MCF 10A (cell line): ENCODE results near the gene HOXA4. TPM values are rescaled to one million over a fixed set of nuclear protein-coding genes. Genes with fewer than 3 reads are reported as not detected.

Experiments used
- BruUV-seq: library from RNA; stranded (reverse); fragments of 400-500 nt; replicated peaks from 2 replicates; lab custom pipeline; 2021; lab: Mats Ljungman, UMichigan
- CTCF ChIA-PET: fragments of 300-600 bp; sonication (Branson Sonifier 250); formaldehyde crosslinking; extraction: SDS; loops from one replicate; lab custom pipeline; 2021; ENCODE audit warnings: antibody characterized with exemption, inconsistent platforms; lab: Yijun Ruan, JAX
- POLR2A ChIA-PET: fragments of 300-600, 350-650 bp; sonication (Branson Sonifier 250); formaldehyde crosslinking; extraction: SDS; loops from one replicate; lab custom pipeline; 2020; ENCODE audit warnings: antibody characterized with exemption, inconsistent platforms; lab: Yijun Ruan, JAX
- DNase-seq: peaks from one replicate; pipeline ENCODE4 v3.0.0-alpha.2; 2018; ENCODE audit not compliant: unreplicated experiment
- H3K27ac Mint-ChIP-seq: one replicate; pipeline ENCODE4 v1.8.0; 2022; ENCODE audit warnings: mild to moderate bottlenecking, low read depth, mixed read lengths; ENCODE audit not compliant: unreplicated experiment
- H3K27me3 Mint-ChIP-seq: one replicate; pipeline ENCODE4 v1.8.0; 2022; ENCODE audit warnings: mixed read lengths; ENCODE audit not compliant: insufficient read depth, unreplicated experiment
- H3K36me3 Mint-ChIP-seq: one replicate; pipeline ENCODE4 v1.8.0; 2022; ENCODE audit warnings: mild to moderate bottlenecking, moderate library complexity, mixed read lengths; ENCODE audit not compliant: insufficient read depth, unreplicated experiment
- H3K4me1 Mint-ChIP-seq: one replicate; pipeline ENCODE4 v1.8.0; 2022; ENCODE audit warnings: mixed read lengths; ENCODE audit not compliant: insufficient read depth, unreplicated experiment
- H3K4me3 Mint-ChIP-seq: one replicate; pipeline ENCODE4 v1.8.0; 2022; ENCODE audit warnings: mild to moderate bottlenecking, moderate library complexity, mixed read lengths; ENCODE audit not compliant: unreplicated experiment
- H3K9me3 Mint-ChIP-seq: one replicate; pipeline ENCODE4 v1.8.0; 2022; ENCODE audit warnings: mixed read lengths; ENCODE audit not compliant: unreplicated experiment
- CTCF ChIP-seq: fragments of 200-600 bp; IDR thresholded peaks from one replicate; pipeline ENCODE4 v1.8.0; 2022; ENCODE audit warnings: antibody characterized with exemption, mild to moderate bottlenecking; ENCODE audit not compliant: unreplicated experiment
- intact Hi-C: fragments of 100-400 bp; cut with micrococcal nuclease; formaldehyde crosslinking; loops from 2 replicates; pipeline ENCODE4 v1.14.1; 2022
- total RNA-seq: library from RNA; stranded (reverse); gene quantifications from 2 replicates; pipeline ENCODE4 v1.2.3, GENCODE V29; 2022

The HOXA4 gene
- total RNA-seq, 1 experiment from 2014 or later, result 2.6 TPM

- Mint-ChIP-seq H3K27ac (no peak overlapping the region), H3K4me3 (no peak overlapping the region), H3K27me3 (no peaks in the 10 kb centered on the region), H3K9me3 (no peaks in the 10 kb centered on the region), H3K4me1 (peaks cover 15% of the 10 kb centered on the region), H3K36me3 (peaks cover 14% of the 10 kb centered on the region)
- ChIA-PET POLR2A (interaction anchor here (0.8 to 1.6 kb wide), 5 partner anchors 9 to 29 kb away, joined by 3 to 5 read pairs (median 4); partner anchors contain the start of gene HOXA5), CTCF (interaction anchor here (1.1 to 1.7 kb wide), 2 partner anchors 10 to 18 kb away, joined by 5 read pairs; partner anchors contain the start of gene HOXA5)
- TF ChIP-seq CTCF, result no peak
- intact Hi-C loops, result no loop called here
- DNase-seq, result no peak
- no TSS peak for BruUV-seq
Measured at GRCh38 chr7:27125986-27126394, 4.6 kb downstream of the HOXA4 start.

GRCh38 chr7:27124902-27125689, 5.5 kb downstream of the HOXA4 start:
- Mint-ChIP-seq H3K27me3 (no peaks in the 10 kb centered on the region), H3K4me3 (no peak overlapping the region), H3K27ac (no peak overlapping the region)

GRCh38 chr7:27124096-27124901, 6.3 kb downstream of the HOXA4 start:
- Mint-ChIP-seq H3K9me3 (no peaks in the 10 kb centered on the region), H3K36me3 (peaks cover 23% of the 10 kb centered on the region), H3K27me3 (no peaks in the 10 kb centered on the region), H3K4me1 (peaks cover 20% of the 10 kb centered on the region), H3K27ac (no peak overlapping the region), H3K4me3 (peak overlapping the region; percentile 29)
- CTCF ChIA-PET, result interaction anchor here (0.9 kb wide), 1 partner anchor 441 kb away, joined by 3 read pairs; no protein-coding TSS in a partner anchor
- no peak for TF ChIP-seq CTCF
- intact Hi-C loops, result no loop called here
- DNase-seq, result no peak
- no TSS peak for BruUV-seq
- POLR2A ChIA-PET, result interaction anchor here (1.5 to 12.2 kb wide), 6 partner anchors 8 to 268 kb away, joined by 5 to 395 read pairs (median 34); partner anchors contain the start of gene HOXA5

More at GRCh38 chr7:27124902-27125689, 5.5 kb downstream of the HOXA4 start:
- Mint-ChIP-seq H3K4me1 (peaks cover 20% of the 10 kb centered on the region), H3K9me3 (no peaks in the 10 kb centered on the region), H3K36me3 (peaks cover 17% of the 10 kb centered on the region)
- ChIA-PET CTCF (interaction anchor here (0.9 kb wide), 1 partner anchor 442 kb away, joined by 3 read pairs; no protein-coding TSS in a partner anchor), POLR2A (interaction anchor here (0.5 to 1.6 kb wide), 4 partner anchors 8 to 262 kb away, joined by 3 to 5 read pairs (median 4); no protein-coding TSS in a partner anchor)
- no TSS peak for BruUV-seq
- TF ChIP-seq CTCF, result no peak
- intact Hi-C loops, result no loop called here
- no peak for DNase-seq
